HL-60 (cell line): ENCODE measurements around the gene TALDO1.

ENCODE experiments used
- DNase-seq, 2 experiments: peaks; one replicate each; pipeline ENCODE4 v3.0.0-alpha.2; 2010 to 2020; ENCODE audit warnings: low read depth in 1 of 2, low spot score in 1 of 2
- H3K27ac ChIP-seq: fragments of 250-450 bp; sonication (Bioruptor Pico); replicated peaks from 2 replicates; pipeline ENCODE4 v1.5.1; 2020; ENCODE audit warnings: mild to moderate bottlenecking, moderate library complexity
- H3K27me3 ChIP-seq: fragments of 250-450 bp; sonication (Bioruptor Pico); 2 replicates; pipeline ENCODE4 v1.5.1; 2021; ENCODE audit warnings: mild to moderate bottlenecking, moderate library complexity; ENCODE audit not compliant: insufficient read depth, poor library complexity, severe bottlenecking
- H3K4me3 ChIP-seq: replicated peaks from 2 replicates; pipeline ENCODE4 v1.5.1; 2011; ENCODE audit warnings: mild to moderate bottlenecking, control low read depth, low read length; ENCODE audit not compliant: insufficient read depth
- CTCF ChIP-seq: IDR thresholded peaks from one replicate; pipeline ENCODE4 v1.5.1; 2011; ENCODE audit warnings: low read length, control low read depth, inconsistent platforms; ENCODE audit not compliant: insufficient read depth
- GABPA ChIP-seq: IDR thresholded peaks from 2 replicates; pipeline ENCODE4 v1.6.1; 2012; ENCODE audit warnings: low read depth
- POLR2AphosphoS5 ChIP-seq: IDR thresholded peaks from 2 replicates; pipeline ENCODE4 v1.6.1; 2012; ENCODE audit warnings: low read depth
- REST ChIP-seq: IDR thresholded peaks from 2 replicates; pipeline ENCODE4 v1.6.1; 2012; ENCODE audit warnings: low read depth; ENCODE audit not compliant: insufficient replicate concordance
- SPI1 ChIP-seq: IDR thresholded peaks from 2 replicates; pipeline ENCODE4 v1.6.1; 2012; ENCODE audit warnings: low read depth, mild to moderate bottlenecking, borderline replicate concordance

Gene TALDO1

GRCh38 chr11:773425-773824 is 26.2 kb downstream of the TALDO1 start:
- Histone ChIP-seq H3K27ac (no peak overlapping the region), H3K27me3 (no peaks in the 10 kb centered on the region), H3K4me3 (no peak overlapping the region)
- DNase-seq: no peak
- TF ChIP-seq GABPA (no peak), SPI1 (no peak), REST (no peak), CTCF (no peak), POLR2AphosphoS5 (no peak)

GRCh38 chr11:773830-774229 is 26.6 kb downstream of the TALDO1 start:
- Histone ChIP-seq H3K4me3 (no peak overlapping the region), H3K27ac (no peak overlapping the region), H3K27me3 (no peaks in the 10 kb centered on the region)
- TF ChIP-seq CTCF: no peak
- TF ChIP-seq GABPA: no peak
- no peak for TF ChIP-seq SPI1
- no peak for DNase-seq

- peak overlapping the region; percentile 72 for H3K4me3 ChIP-seq
- no peak overlapping the region for H3K27ac ChIP-seq
- no peak for DNase-seq
- H3K27me3 ChIP-seq: no peaks in the 10 kb centered on the region
- no peak for TF ChIP-seq REST
- TF ChIP-seq CTCF: no peak
- TF ChIP-seq GABPA: no peak
- peak; percentile 12; the same call in 1 of the 2 replicates for TF ChIP-seq POLR2AphosphoS5
Observed at GRCh38 chr11:774873-775592, 27.8 kb downstream of the TALDO1 start.

GRCh38 chr11:776263-776560 is 28.9 kb downstream of the TALDO1 start:
- TF ChIP-seq REST: no peak
- no peak for TF ChIP-seq SPI1
- no peak for TF ChIP-seq POLR2AphosphoS5
- no peak for TF ChIP-seq CTCF
- no peak for TF ChIP-seq GABPA
- Histone ChIP-seq H3K27ac (peak overlapping the region; percentile 83), H3K27me3 (no peaks in the 10 kb centered on the region), H3K4me3 (peak overlapping the region; percentile 72)
- no peak for DNase-seq
